Astrocyte (in vitro differentiated cells and primary cell): ENCODE measurements around the gene FOXD3. TPM values are rescaled to one million over a fixed set of nuclear protein-coding genes. Genes with fewer than 3 reads are reported as not detected.
A peak's percentile ranks its signal among the peaks of the same experiment; 100 is the strongest.

Experiments
- DNase-seq: peaks from one replicate; pipeline ENCODE4 v3.0.0-alpha.2; 2010; ENCODE audit warnings: low read depth
- FAIRE-seq: peaks from 2 replicates; lab custom pipeline; 2011; peaks lifted over from hg19 to GRCh38; lab: Jason Lieb, UNC
- H2AFZ ChIP-seq: 2 replicates; pipeline ENCODE4 v1.6.0; 2012; ENCODE audit warnings: low read depth, low read length, inconsistent platforms
- H3K27ac ChIP-seq: 2 replicates; pipeline ENCODE4 v1.5.1; 2011; ENCODE audit warnings: low read depth, low read length, inconsistent platforms
- H3K27me3 ChIP-seq: 2 replicates; pipeline ENCODE4 v1.6.0; 2011; ENCODE audit warnings: low read length, inconsistent platforms; ENCODE audit not compliant: insufficient read depth
- H3K36me3 ChIP-seq: 2 replicates; pipeline ENCODE4 v1.5.1; 2011; ENCODE audit warnings: low read length, inconsistent platforms; ENCODE audit not compliant: insufficient read depth
- H3K4me1 ChIP-seq: 2 replicates; pipeline ENCODE4 v1.5.1; 2011; ENCODE audit warnings: low read length, inconsistent platforms; ENCODE audit not compliant: insufficient read depth
- H3K4me2 ChIP-seq: 2 replicates; pipeline ENCODE4 v1.6.0; 2012; ENCODE audit warnings: low read length, inconsistent platforms
- H3K4me3 ChIP-seq: 2 replicates; pipeline ENCODE4 v1.5.1; 2011; ENCODE audit warnings: low read depth, mild to moderate bottlenecking, low read length, inconsistent platforms; ENCODE audit not compliant: insufficient read depth
- H3K79me2 ChIP-seq: 2 replicates; pipeline ENCODE4 v1.6.0; 2012; ENCODE audit warnings: mild to moderate bottlenecking, low read length, inconsistent platforms; ENCODE audit not compliant: insufficient read depth
- H3K9ac ChIP-seq: 2 replicates; pipeline ENCODE4 v1.6.0; 2012; ENCODE audit warnings: mild to moderate bottlenecking, low read length, inconsistent platforms
- H3K9me3 ChIP-seq: 2 replicates; pipeline ENCODE4 v1.5.1; 2012; ENCODE audit warnings: low read depth, mild to moderate bottlenecking, low read length, inconsistent platforms; ENCODE audit not compliant: insufficient read depth
- H4K20me1 ChIP-seq: 2 replicates; pipeline ENCODE4 v1.6.0; 2012; ENCODE audit warnings: low read length, inconsistent platforms; ENCODE audit not compliant: insufficient read depth
- H3K27ac Mint-ChIP-seq: one replicate; pipeline ENCODE4 v1.8.0; 2021; ENCODE audit warnings: mild to moderate bottlenecking, mixed read lengths; ENCODE audit not compliant: unreplicated experiment
- H3K27me3 Mint-ChIP-seq: one replicate; pipeline ENCODE4 v1.8.0; 2021; ENCODE audit warnings: low read depth, mixed read lengths; ENCODE audit not compliant: unreplicated experiment
- H3K36me3 Mint-ChIP-seq: one replicate; pipeline ENCODE4 v1.8.0; 2021; ENCODE audit warnings: low read depth, mixed read lengths; ENCODE audit not compliant: unreplicated experiment
- H3K4me1 Mint-ChIP-seq: one replicate; pipeline ENCODE4 v1.8.0; 2021; ENCODE audit warnings: low read depth, mixed read lengths; ENCODE audit not compliant: unreplicated experiment
- H3K4me3 Mint-ChIP-seq: one replicate; pipeline ENCODE4 v1.8.0; 2021; ENCODE audit warnings: mild to moderate bottlenecking, moderate library complexity, mixed read lengths; ENCODE audit not compliant: unreplicated experiment
- H3K9me3 Mint-ChIP-seq: one replicate; pipeline ENCODE4 v1.8.0; 2021; ENCODE audit warnings: mild to moderate bottlenecking, mixed read lengths; ENCODE audit not compliant: unreplicated experiment
- CTCF ChIP-seq: IDR thresholded peaks from 2 replicates; pipeline ENCODE4 v1.5.1; 2011; ENCODE audit warnings: low read depth, mild to moderate bottlenecking, inconsistent platforms, low read length, moderate library complexity; ENCODE audit not compliant: insufficient read depth
- EZH2 ChIP-seq: IDR thresholded peaks from 2 replicates; pipeline ENCODE4 v1.6.1; 2012; ENCODE audit warnings: mild to moderate bottlenecking, low read length, inconsistent platforms; ENCODE audit not compliant: insufficient read depth
- total RNA-seq: library from RNA; stranded (reverse); gene quantifications from 2 replicates; pipeline ENCODE4 v1.2.1, GENCODE V29; 2021

Gene FOXD3
- total RNA-seq, 1 donor from 2014 or later: not detected

DNA sequence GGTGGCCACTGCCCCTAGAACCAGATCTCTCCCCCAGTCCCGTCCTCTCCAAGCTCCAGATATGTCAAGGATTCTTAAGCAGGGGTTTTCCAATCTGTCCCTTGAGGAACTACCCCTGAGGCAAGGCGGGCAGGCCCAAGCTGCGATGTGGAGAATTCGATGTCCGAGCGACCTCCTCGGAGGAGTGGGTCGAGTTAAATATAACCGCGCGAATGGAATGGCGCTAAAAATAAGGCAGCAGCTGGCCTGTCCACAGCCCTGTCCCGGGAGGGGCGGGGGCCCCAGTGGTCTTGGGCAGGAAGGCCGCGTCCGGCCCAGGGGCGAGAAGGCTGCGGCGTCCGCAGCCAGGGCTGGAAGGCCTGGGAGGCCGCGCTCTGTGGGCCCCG lies 5.8 kb upstream of the FOXD3 start:
- no peak overlapping the region for H3K4me3 ChIP-seq
- no peaks in the 10 kb centered on the region for H3K79me2 ChIP-seq
- no peak for FAIRE-seq
- H3K27me3 ChIP-seq: peaks cover 75% of the 10 kb centered on the region
- Mint-ChIP-seq H3K36me3 (peaks cover under 1% of the 10 kb centered on the region), H3K27ac (no peak overlapping the region), H3K4me1 (no peaks in the 10 kb centered on the region), H3K4me3 (peak overlapping the region; percentile 54), H3K27me3 (peaks cover 54% of the 10 kb centered on the region), H3K9me3 (peaks cover 29% of the 10 kb centered on the region)
- peaks cover 8% of the 10 kb centered on the region for H4K20me1 ChIP-seq
- H3K4me1 ChIP-seq: peaks cover 4% of the 10 kb centered on the region
- H2AFZ ChIP-seq: no peak overlapping the region
- H3K9ac ChIP-seq: no peak overlapping the region
- no peak overlapping the region for H3K27ac ChIP-seq
- H3K36me3 ChIP-seq: no peaks in the 10 kb centered on the region
- no peak for DNase-seq
- H3K9me3 ChIP-seq: peaks cover 9% of the 10 kb centered on the region
- TF ChIP-seq EZH2: no peak
- TF ChIP-seq CTCF: no peak
- no peak overlapping the region for H3K4me2 ChIP-seq

GRCh38 chr1:63316984-63317816 lies 5.2 kb upstream of the FOXD3 start:
- H3K4me1 Mint-ChIP-seq: peaks cover 2% of the 10 kb centered on the region
- peaks cover 9% of the 10 kb centered on the region for H3K9me3 ChIP-seq
- peaks cover 5% of the 10 kb centered on the region for H3K4me1 ChIP-seq
- peaks cover 3% of the 10 kb centered on the region for H3K36me3 Mint-ChIP-seq
- FAIRE-seq: no peak
- H3K4me3 Mint-ChIP-seq: peak overlapping the region; percentile 75
- H3K4me3 ChIP-seq: no peak overlapping the region
- H3K27me3 Mint-ChIP-seq: peaks cover 58% of the 10 kb centered on the region
- H3K4me2 ChIP-seq: peak overlapping the region; percentile 52
- H3K36me3 ChIP-seq: no peaks in the 10 kb centered on the region
- no peak overlapping the region for H3K27ac ChIP-seq
- H3K9me3 Mint-ChIP-seq: peaks cover 33% of the 10 kb centered on the region
- TF ChIP-seq CTCF (no peak), EZH2 (peak; percentile 98)
- peak overlapping the region; percentile 34 for H2AFZ ChIP-seq
- DNase-seq: no peak
- peaks cover 8% of the 10 kb centered on the region for H4K20me1 ChIP-seq
- no peaks in the 10 kb centered on the region for H3K79me2 ChIP-seq
- H3K27me3 ChIP-seq: peaks cover 81% of the 10 kb centered on the region
- H3K9ac ChIP-seq: no peak overlapping the region
- H3K27ac Mint-ChIP-seq: peak overlapping the region; percentile 53

- peaks cover 82% of the 10 kb centered on the region for H3K27me3 ChIP-seq
- no peak overlapping the region for H3K27ac ChIP-seq
- peaks cover 8% of the 10 kb centered on the region for H4K20me1 ChIP-seq
- H3K36me3 ChIP-seq: no peaks in the 10 kb centered on the region
- peaks cover 9% of the 10 kb centered on the region for H3K9me3 ChIP-seq
- peaks cover 7% of the 10 kb centered on the region for H3K4me1 ChIP-seq
- Mint-ChIP-seq H3K9me3 (peaks cover 33% of the 10 kb centered on the region), H3K36me3 (peaks cover 3% of the 10 kb centered on the region), H3K27ac (peak overlapping the region; percentile 53), H3K4me1 (peaks cover 2% of the 10 kb centered on the region), H3K27me3 (peaks cover 59% of the 10 kb centered on the region), H3K4me3 (peak overlapping the region; percentile 75)
- H2AFZ ChIP-seq: no peak overlapping the region
- H3K9ac ChIP-seq: no peak overlapping the region
- H3K4me3 ChIP-seq: no peak overlapping the region
- DNase-seq: no peak
- H3K79me2 ChIP-seq: no peaks in the 10 kb centered on the region
- no peak for TF ChIP-seq CTCF
- peak; percentile 94 for TF ChIP-seq EZH2
- H3K4me2 ChIP-seq: peak overlapping the region; percentile 52
- FAIRE-seq: no peak
Observed at GRCh38 chr1:63317817-63318152, 4.6 kb upstream of the FOXD3 start.
